Measurements from ENCODE around the gene HYDIN.

HYDIN gene

GRCh38 chr16:71230122-71230845, at the start of gene HYDIN:
HYDIN (minus strand) TSS chr16:71230722; CDS start chr16:71186895, 43,827 bp downstream.
- H3K27ac ChIP-seq = no peak within 1 kb of the TSS
- no peak for TF ChIP-seq ZFX (IDR thresholded peaks at IDR 0.05)
- no peak for TF ChIP-seq CTCF (conservative IDR thresholded peaks at IDR 0.05)

DNA sequence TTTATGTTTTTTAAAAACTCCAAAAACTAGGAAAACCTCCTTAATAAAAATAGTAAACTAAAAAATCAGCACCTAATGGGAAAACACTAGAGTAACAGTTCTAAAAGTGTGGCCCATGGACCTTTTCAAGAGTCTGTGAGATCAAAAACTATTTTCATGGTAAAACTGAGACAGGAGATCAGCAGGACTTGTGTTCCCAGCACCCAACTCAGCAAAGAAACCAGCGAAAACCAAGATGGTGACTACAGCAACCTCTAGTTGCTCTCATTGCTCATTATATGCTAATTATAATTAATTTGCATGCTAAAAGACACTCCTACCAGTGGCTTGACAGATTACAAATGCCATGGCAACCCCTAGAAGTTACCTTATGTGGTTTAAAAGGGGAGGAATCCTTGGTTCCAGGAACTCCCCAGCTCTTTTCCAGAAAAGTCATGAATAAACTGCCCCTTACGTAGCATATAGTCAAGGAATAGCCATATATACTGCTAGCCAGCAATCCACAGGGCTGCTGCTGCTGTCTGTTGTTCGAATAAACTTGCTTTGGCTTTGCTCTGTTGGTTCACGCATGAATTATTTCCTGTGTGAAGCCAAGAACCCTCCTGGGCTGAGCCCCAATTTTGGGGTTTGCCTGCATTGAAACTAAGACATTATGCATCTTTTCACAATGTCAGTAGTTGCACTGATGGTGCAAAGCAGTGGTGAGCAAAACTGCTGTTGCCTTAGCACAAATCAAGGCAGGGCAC, 46.2 kb upstream of the HYDIN start:
- TF ChIP-seq ZFX (IDR thresholded peaks at IDR 0.05) = no peak
- no peak for TF ChIP-seq CTCF (conservative IDR thresholded peaks at IDR 0.05)
- no peak overlapping the region for H3K27ac ChIP-seq

- H3K27ac ChIP-seq = no peak overlapping the region
- TF ChIP-seq ZFX (IDR thresholded peaks at IDR 0.05) (no peak), CTCF (conservative IDR thresholded peaks at IDR 0.05) (no peak)
These were observed 42.9 kb upstream of the HYDIN start for GRCh38 chr16:71273384-71273783.

DNA sequence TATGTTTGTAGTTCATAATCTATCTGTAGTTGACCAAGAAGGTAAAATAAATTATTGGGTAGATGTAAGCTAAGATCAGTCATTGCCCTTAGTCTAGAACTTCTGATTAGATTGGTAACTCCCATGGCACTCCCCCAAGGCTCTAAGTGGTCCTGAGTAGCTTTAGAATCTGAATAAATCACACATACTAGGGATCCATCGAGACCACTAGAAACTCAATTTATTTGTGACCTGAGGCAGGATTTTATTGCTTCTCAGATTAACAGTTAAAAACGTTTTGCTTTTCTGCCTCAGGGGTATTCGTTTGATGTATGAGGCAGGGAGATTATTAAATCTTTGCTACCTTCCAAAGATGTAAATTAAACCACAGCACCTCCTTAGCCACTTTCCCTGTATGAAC, 33.8 kb upstream of the HYDIN start:
- no peak overlapping the region for H3K27ac ChIP-seq
- TF ChIP-seq CTCF (conservative IDR thresholded peaks at IDR 0.05) = no peak
- no peak for TF ChIP-seq ZFX (IDR thresholded peaks at IDR 0.05)

DNA sequence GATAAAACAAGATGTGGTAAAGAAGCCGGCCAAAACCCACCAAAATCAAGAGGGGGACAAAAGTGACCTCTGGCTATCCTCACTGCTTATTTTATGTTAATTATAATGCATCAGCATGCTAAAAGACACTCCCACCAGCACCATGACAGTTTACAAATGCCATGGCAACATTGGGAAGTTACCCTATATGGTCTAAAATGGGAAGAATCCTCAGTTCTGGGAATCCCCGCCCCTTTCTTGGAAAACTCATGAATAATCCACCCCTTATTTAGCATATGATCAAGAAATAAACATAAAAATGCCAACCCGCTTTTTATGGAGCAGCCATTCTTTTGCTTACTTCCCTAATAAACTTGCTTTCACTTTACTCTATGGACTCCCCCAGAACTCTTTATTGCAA, 33.1 kb upstream of the HYDIN start:
- H3K27ac ChIP-seq = no peak overlapping the region
- TF ChIP-seq ZFX (IDR thresholded peaks at IDR 0.05) (no peak), CTCF (conservative IDR thresholded peaks at IDR 0.05) (no peak)

GRCh38 chr16:71262391-71262790, 31.9 kb upstream of the HYDIN start:
- TF ChIP-seq CTCF (conservative IDR thresholded peaks at IDR 0.05) (no peak), ZFX (IDR thresholded peaks at IDR 0.05) (no peak)
- H3K27ac ChIP-seq = no peak overlapping the region

DNA sequence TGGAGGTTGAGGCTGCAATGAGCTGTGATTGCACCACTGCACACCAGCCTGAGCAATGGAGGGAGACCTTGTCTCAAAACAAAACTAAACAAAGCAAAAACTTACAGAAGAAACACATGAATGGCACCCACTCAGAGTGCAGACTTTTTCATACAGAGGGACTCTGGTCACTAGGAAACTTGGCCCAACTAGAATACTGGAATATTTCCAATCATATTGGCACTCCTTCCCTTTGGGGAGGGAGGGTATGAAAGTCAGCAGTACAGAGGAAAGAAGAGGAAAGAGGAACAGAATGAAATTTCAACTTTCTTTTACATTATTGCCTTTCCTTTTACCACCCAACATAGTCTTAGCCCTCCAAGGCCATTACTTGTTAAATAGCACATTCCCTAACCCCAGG, 30.5 kb upstream of the HYDIN start:
- no peak overlapping the region for H3K27ac ChIP-seq
- TF ChIP-seq CTCF (conservative IDR thresholded peaks at IDR 0.05) (no peak), ZFX (IDR thresholded peaks at IDR 0.05) (no peak)
